Astrocyte (in vitro differentiated cells and primary cell): ENCODE measurements around the gene STX3. TPM values are rescaled to one million over a fixed set of nuclear protein-coding genes. Genes with fewer than 3 reads are reported as not detected.

Experiments
- DNase-seq: peaks from one replicate; pipeline ENCODE4 v3.0.0-alpha.2; 2010; ENCODE audit warnings: low read depth
- FAIRE-seq: peaks from 2 replicates; lab custom pipeline; 2011; peaks lifted over from hg19 to GRCh38; lab: Jason Lieb, UNC
- H2AFZ ChIP-seq: 2 replicates; pipeline ENCODE4 v1.6.0; 2012; ENCODE audit warnings: low read depth, low read length, inconsistent platforms
- H3K27ac ChIP-seq: 2 replicates; pipeline ENCODE4 v1.5.1; 2011; ENCODE audit warnings: low read depth, low read length, inconsistent platforms
- H3K27me3 ChIP-seq: 2 replicates; pipeline ENCODE4 v1.6.0; 2011; ENCODE audit warnings: low read length, inconsistent platforms; ENCODE audit not compliant: insufficient read depth
- H3K36me3 ChIP-seq: 2 replicates; pipeline ENCODE4 v1.5.1; 2011; ENCODE audit warnings: low read length, inconsistent platforms; ENCODE audit not compliant: insufficient read depth
- H3K4me1 ChIP-seq: 2 replicates; pipeline ENCODE4 v1.5.1; 2011; ENCODE audit warnings: low read length, inconsistent platforms; ENCODE audit not compliant: insufficient read depth
- H3K4me2 ChIP-seq: 2 replicates; pipeline ENCODE4 v1.6.0; 2012; ENCODE audit warnings: low read length, inconsistent platforms
- H3K4me3 ChIP-seq: 2 replicates; pipeline ENCODE4 v1.5.1; 2011; ENCODE audit warnings: low read depth, mild to moderate bottlenecking, low read length, inconsistent platforms; ENCODE audit not compliant: insufficient read depth
- H3K79me2 ChIP-seq: 2 replicates; pipeline ENCODE4 v1.6.0; 2012; ENCODE audit warnings: mild to moderate bottlenecking, low read length, inconsistent platforms; ENCODE audit not compliant: insufficient read depth
- H3K9ac ChIP-seq: 2 replicates; pipeline ENCODE4 v1.6.0; 2012; ENCODE audit warnings: mild to moderate bottlenecking, low read length, inconsistent platforms
- H3K9me3 ChIP-seq: 2 replicates; pipeline ENCODE4 v1.5.1; 2012; ENCODE audit warnings: low read depth, mild to moderate bottlenecking, low read length, inconsistent platforms; ENCODE audit not compliant: insufficient read depth
- H4K20me1 ChIP-seq: 2 replicates; pipeline ENCODE4 v1.6.0; 2012; ENCODE audit warnings: low read length, inconsistent platforms; ENCODE audit not compliant: insufficient read depth
- H3K27ac Mint-ChIP-seq: one replicate; pipeline ENCODE4 v1.8.0; 2021; ENCODE audit warnings: mild to moderate bottlenecking, mixed read lengths; ENCODE audit not compliant: unreplicated experiment
- H3K27me3 Mint-ChIP-seq: one replicate; pipeline ENCODE4 v1.8.0; 2021; ENCODE audit warnings: low read depth, mixed read lengths; ENCODE audit not compliant: unreplicated experiment
- H3K36me3 Mint-ChIP-seq: one replicate; pipeline ENCODE4 v1.8.0; 2021; ENCODE audit warnings: low read depth, mixed read lengths; ENCODE audit not compliant: unreplicated experiment
- H3K4me1 Mint-ChIP-seq: one replicate; pipeline ENCODE4 v1.8.0; 2021; ENCODE audit warnings: low read depth, mixed read lengths; ENCODE audit not compliant: unreplicated experiment
- H3K4me3 Mint-ChIP-seq: one replicate; pipeline ENCODE4 v1.8.0; 2021; ENCODE audit warnings: mild to moderate bottlenecking, moderate library complexity, mixed read lengths; ENCODE audit not compliant: unreplicated experiment
- H3K9me3 Mint-ChIP-seq: one replicate; pipeline ENCODE4 v1.8.0; 2021; ENCODE audit warnings: mild to moderate bottlenecking, mixed read lengths; ENCODE audit not compliant: unreplicated experiment
- EZH2 ChIP-seq: IDR thresholded peaks from 2 replicates; pipeline ENCODE4 v1.6.1; 2012; ENCODE audit warnings: mild to moderate bottlenecking, low read length, inconsistent platforms; ENCODE audit not compliant: insufficient read depth
- total RNA-seq: library from RNA; stranded (reverse); gene quantifications from 2 replicates; pipeline ENCODE4 v1.2.1, GENCODE V29; 2021
- TF ChIP-seq, protein P1 (sequence below): IDR thresholded peaks from 2 replicates; pipeline ENCODE4 v1.5.1; 2011; ENCODE audit warnings: low read depth, mild to moderate bottlenecking, inconsistent platforms, low read length, moderate library complexity; ENCODE audit not compliant: insufficient read depth

Gene STX3
- total RNA-seq, 1 donor from 2014 or later, result 61.2 TPM

DNA sequence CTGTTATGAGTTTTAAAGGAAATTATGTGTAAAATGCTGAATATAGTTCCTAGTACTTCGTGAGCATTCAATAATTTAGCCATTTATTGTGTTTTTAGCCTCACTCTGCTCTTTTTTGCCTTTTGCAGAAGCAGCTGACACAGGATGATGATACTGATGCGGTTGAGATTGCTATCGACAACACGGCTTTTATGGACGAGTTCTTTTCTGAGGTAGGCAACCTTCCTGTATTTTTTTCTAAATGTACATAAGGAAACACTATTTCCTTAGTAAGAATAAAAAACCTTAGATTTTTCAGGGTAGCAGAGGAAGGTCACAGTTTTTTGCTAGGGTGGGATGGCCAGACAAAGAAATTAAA is 17.9 kb downstream of the STX3 start:
- Histone ChIP-seq H3K27me3 (no peaks in the 10 kb centered on the region), H3K4me1 (peaks cover 15% of the 10 kb centered on the region), H4K20me1 (peaks cover 53% of the 10 kb centered on the region), H3K79me2 (peaks cover 26% of the 10 kb centered on the region), H3K36me3 (peaks cover 2% of the 10 kb centered on the region), H3K4me2 (no peak overlapping the region), H3K27ac (no peak overlapping the region), H3K9ac (no peak overlapping the region), H3K4me3 (no peak overlapping the region), H3K9me3 (no peaks in the 10 kb centered on the region), H2AFZ (no peak overlapping the region)
- Mint-ChIP-seq H3K4me1 (peaks cover 37% of the 10 kb centered on the region), H3K36me3 (peaks cover 9% of the 10 kb centered on the region), H3K9me3 (no peaks in the 10 kb centered on the region), H3K27ac (no peak overlapping the region), H3K27me3 (no peaks in the 10 kb centered on the region), H3K4me3 (no peak overlapping the region)
- FAIRE-seq (no peak), DNase-seq (no peak)
- no peak for TF ChIP-seq EZH2
- TF ChIP-seq, protein P1, sequence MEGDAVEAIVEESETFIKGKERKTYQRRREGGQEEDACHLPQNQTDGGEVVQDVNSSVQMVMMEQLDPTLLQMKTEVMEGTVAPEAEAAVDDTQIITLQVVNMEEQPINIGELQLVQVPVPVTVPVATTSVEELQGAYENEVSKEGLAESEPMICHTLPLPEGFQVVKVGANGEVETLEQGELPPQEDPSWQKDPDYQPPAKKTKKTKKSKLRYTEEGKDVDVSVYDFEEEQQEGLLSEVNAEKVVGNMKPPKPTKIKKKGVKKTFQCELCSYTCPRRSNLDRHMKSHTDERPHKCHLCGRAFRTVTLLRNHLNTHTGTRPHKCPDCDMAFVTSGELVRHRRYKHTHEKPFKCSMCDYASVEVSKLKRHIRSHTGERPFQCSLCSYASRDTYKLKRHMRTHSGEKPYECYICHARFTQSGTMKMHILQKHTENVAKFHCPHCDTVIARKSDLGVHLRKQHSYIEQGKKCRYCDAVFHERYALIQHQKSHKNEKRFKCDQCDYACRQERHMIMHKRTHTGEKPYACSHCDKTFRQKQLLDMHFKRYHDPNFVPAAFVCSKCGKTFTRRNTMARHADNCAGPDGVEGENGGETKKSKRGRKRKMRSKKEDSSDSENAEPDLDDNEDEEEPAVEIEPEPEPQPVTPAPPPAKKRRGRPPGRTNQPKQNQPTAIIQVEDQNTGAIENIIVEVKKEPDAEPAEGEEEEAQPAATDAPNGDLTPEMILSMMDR, result no peak

DNA sequence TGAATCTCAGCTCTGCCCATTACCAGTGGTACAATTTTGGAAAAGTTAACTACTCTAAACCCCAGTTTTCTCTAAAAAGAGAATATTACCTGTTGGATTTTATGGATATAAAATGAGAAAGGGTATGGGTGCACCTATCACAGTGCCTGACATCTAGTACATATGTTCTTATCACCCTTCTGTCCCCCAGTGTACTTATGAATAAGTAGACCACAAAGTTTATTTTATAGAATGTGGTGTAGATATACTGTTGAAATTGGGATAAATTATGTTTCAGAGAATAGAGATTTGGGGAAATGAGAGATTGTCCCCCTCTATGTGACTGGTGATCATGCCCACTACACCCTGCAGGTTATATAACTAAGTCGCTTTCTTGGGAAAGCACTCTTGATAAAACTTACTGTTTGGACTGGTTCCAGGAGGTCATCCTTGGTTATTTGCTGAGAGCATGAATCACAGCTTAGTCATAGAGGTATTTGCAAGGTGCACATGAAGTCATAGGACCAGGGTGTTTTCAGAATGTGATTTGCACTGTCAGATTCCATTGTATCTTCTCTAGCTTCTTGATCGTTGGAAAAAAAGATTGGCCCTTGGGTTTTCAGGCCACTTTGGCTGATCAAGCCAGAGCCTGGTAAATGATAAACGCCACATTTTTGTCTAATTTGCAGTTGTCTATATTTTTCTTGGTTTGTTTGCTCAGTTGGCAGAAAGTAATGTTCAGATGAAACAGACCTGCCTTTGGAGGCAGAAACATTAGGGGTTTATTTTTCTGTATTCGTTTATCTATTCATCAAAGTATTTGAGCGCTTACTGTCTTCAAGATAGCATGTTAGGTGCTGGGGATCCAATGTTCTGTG is 21.3 kb downstream of the STX3 start:
- Mint-ChIP-seq H3K4me1 (peaks cover 44% of the 10 kb centered on the region), H3K27me3 (no peaks in the 10 kb centered on the region)
- no peak for FAIRE-seq

More for the DNA sequence above, 21.3 kb downstream of the STX3 start:
- H3K4me2 ChIP-seq, result peak overlapping the region; percentile 46
- no peak overlapping the region for H2AFZ ChIP-seq
- peaks cover 2% of the 10 kb centered on the region for H3K36me3 ChIP-seq
- no peaks in the 10 kb centered on the region for H3K27me3 ChIP-seq
- no peak for TF ChIP-seq EZH2
- TF ChIP-seq, protein P1, result no peak
- H3K4me1 ChIP-seq, result peaks cover 15% of the 10 kb centered on the region
- H4K20me1 ChIP-seq, result peaks cover 23% of the 10 kb centered on the region
- H3K4me3 ChIP-seq, result no peak overlapping the region
- no peaks in the 10 kb centered on the region for H3K79me2 ChIP-seq
- H3K4me3 Mint-ChIP-seq, result no peak overlapping the region
- peak; percentile 79 for DNase-seq
- no peak overlapping the region for H3K9ac ChIP-seq
- H3K9me3 Mint-ChIP-seq, result no peaks in the 10 kb centered on the region
- no peak overlapping the region for H3K27ac ChIP-seq
- peak overlapping the region; percentile 8 for H3K27ac Mint-ChIP-seq
- peaks cover 10% of the 10 kb centered on the region for H3K36me3 Mint-ChIP-seq
- H3K9me3 ChIP-seq, result no peaks in the 10 kb centered on the region
